GM12873 (cell line): ENCODE measurements around the gene VTCN1.

Source experiments
- TF ChIP-seq, protein P1 (sequence below): IDR thresholded peaks from 2 replicates; pipeline ENCODE4 v1.5.1; 2012; ENCODE audit warnings: low read depth, mild to moderate bottlenecking, moderate library complexity, low read length, control low read depth; ENCODE audit not compliant: insufficient read depth; ENCODE audit errors: missing control alignments

VTCN1 gene, protein sequence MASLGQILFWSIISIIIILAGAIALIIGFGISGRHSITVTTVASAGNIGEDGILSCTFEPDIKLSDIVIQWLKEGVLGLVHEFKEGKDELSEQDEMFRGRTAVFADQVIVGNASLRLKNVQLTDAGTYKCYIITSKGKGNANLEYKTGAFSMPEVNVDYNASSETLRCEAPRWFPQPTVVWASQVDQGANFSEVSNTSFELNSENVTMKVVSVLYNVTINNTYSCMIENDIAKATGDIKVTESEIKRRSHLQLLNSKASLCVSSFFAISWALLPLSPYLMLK

DNA sequence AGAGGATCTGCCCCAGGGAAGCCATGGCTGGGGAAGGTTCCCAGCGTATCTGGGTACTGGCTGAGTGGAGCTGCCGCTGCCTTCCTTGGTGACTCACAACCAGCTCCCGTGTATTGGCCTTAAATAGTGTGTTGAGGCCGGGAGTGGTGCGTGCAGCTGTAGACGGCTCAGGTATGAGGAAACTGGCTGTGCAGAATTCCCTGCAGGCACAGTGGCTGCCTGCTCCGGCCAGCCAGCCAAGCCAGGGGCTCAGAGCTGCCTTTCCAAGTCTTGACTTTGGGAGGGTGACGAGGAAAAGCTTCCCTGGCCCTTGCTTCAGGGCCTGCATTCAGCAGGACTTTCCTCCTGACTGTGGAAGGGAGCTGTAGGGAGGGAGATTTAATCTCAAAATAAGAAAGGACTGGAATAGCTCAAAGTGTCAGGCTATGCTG is at the start of gene VTCN1:
TSS of gene VTCN1 (minus strand) at position 97 of the 431 bp plus-strand sequence. CDS start at position 25, 72 bp downstream.
- TF ChIP-seq, protein P1, sequence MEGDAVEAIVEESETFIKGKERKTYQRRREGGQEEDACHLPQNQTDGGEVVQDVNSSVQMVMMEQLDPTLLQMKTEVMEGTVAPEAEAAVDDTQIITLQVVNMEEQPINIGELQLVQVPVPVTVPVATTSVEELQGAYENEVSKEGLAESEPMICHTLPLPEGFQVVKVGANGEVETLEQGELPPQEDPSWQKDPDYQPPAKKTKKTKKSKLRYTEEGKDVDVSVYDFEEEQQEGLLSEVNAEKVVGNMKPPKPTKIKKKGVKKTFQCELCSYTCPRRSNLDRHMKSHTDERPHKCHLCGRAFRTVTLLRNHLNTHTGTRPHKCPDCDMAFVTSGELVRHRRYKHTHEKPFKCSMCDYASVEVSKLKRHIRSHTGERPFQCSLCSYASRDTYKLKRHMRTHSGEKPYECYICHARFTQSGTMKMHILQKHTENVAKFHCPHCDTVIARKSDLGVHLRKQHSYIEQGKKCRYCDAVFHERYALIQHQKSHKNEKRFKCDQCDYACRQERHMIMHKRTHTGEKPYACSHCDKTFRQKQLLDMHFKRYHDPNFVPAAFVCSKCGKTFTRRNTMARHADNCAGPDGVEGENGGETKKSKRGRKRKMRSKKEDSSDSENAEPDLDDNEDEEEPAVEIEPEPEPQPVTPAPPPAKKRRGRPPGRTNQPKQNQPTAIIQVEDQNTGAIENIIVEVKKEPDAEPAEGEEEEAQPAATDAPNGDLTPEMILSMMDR, result no peak

DNA sequence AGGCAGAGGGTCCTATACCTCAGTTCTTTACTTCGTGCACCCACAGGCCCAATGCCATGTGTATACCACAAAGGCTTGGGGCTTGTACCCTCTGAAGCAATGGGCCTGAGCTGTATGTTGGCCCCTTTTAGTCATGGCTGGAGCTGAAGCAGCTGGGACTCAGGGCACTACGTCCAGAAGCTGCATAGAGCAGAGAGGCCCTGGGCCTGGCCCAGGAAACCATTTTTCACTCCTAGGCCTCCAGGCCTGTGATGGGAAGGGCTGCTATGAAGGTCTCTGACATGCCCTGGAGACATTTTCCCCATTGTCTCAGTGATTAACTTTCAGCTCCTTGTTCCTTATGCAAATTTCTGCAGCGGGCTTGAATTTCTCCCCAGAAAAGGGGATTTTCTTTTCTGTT is 48.1 kb upstream of the VTCN1 start:
- TF ChIP-seq, protein P1, result no peak

DNA sequence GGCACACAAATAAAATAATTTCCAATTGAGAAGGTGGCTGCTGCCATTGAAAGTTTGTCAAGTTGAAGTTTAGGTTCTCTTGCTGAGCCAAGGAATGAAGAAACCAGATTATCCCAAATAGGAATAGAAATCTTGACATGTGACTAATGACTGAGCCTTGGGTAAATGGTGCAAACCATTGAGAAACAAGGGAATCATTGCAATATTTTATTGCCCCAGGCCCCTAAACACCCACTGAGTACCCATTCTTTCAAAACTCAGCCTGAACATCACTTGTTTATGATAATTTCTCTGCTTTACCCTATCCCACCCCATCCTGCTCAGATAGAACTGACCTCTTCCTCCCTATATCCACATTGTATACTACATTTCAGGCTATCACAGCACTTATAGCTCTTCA is 46.6 kb upstream of the VTCN1 start:
- TF ChIP-seq, protein P1, result no peak

DNA sequence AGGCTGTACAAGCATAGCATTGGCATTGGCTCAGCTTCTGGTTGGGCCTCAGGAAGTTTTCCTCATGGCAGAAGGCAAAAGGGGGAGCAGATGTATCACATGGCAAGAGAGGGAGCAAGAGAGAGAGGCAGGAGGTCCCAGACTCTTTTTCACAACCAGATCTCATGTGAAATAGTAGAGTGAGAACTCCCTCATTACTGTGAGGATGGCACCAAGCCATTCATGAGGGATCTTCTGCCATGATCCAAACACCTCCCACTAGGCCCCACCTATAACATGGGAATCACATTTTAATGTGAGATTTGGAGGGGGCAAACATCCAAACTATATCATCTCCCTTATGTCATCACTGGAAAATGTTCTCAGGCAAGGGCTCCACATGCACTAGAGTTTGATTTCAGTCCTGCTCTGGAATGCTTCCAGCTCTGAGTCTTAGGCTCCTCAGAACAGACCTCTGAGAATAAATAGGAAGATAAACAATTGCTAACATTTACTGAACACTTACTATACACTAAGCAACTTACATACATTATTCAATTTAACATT is 39.4 kb upstream of the VTCN1 start:
- TF ChIP-seq, protein P1, result no peak

DNA sequence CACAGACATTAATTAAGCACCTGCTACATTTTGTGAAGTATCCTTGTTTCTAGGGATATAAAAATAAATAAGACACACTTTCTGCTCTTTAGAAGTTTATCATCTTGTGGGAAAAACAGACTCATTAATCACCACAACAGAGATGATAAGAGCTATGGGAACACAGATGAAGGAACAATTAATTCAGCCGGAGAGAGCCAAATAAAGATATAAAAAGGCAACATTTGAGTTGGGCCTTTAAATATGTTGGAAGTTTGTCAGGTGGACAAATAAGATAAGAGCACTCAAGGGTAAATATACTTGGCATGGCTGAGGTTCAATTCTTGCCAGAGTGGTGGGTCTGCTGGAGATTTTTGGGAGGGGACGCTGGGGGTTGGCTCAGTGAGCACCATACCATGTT is 34.2 kb upstream of the VTCN1 start:
- TF ChIP-seq, protein P1, result no peak

DNA sequence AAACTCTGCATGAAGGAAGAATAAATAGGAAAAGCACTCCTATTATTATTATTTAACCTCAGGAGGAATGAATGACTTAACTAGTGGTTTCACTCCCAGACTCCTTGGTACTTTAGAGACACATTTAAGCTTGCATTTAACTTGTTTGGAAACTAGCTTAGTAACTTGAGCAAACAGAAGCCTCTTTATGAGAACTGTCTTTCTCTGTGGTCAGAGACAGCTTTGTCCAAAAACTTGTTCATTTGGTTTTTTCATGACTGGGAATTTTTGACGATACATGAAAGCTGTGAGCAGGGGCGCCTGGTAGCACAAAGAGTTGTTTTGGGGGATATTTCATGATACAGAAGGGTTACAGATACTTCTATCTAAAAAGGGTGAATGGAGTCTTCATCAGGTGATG is 33.6 kb upstream of the VTCN1 start:
- TF ChIP-seq, protein P1, result no peak

DNA sequence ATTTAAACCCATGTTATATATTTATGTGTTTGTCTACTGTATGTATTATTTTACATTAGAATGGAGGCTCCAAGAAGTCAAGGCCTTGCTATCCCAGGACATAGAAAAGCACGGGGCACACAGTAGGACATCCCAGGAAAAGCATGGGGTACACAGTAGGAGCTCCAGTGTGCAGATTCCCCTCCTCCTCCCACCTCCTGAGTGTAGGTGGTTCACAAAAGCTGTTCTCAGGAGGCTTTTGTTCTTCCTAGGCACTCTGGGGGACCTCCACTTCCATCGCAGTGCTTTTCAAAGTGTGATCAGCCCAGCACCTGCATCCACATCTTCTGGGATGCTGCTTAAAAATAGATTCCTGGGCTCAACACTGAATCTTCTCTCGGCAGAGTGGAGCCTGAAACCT is 30.8 kb upstream of the VTCN1 start:
- TF ChIP-seq, protein P1, result no peak
